Prostate gland (tissue), 2 donors: Measurements from ENCODE around the gene NMD3. TPM values are rescaled to one million over a fixed set of nuclear protein-coding genes. Genes with fewer than 3 reads are reported as not detected.

Source experiments
- DNase-seq: peaks from one replicate; pipeline ENCODE4 v3.0.0-alpha.2; 2019; ENCODE audit warnings: low spot score
- H3K27ac ChIP-seq, 2 donors: fragments of 200-600 bp; sonication (generic); 2 replicates each; pipeline ENCODE4 v1.5.1; 2017 to 2019
- H3K27me3 ChIP-seq: fragments of 200-600 bp; sonication (generic); replicated peaks from 2 replicates; pipeline ENCODE4 v1.5.1; 2019; ENCODE audit not compliant: insufficient read depth
- H3K36me3 ChIP-seq, 2 donors: fragments of 200-600 bp; sonication (generic); 1 replicate in 1 of 2; 2 replicates in 1 of 2; pipeline versions ENCODE4 v1.5.1 to v1.8.1; 2017 to 2019
- H3K4me1 ChIP-seq: fragments of 200-600 bp; sonication (generic); replicated peaks from 2 replicates; pipeline ENCODE4 v1.5.1; 2019
- H3K4me3 ChIP-seq, 2 donors: fragments of 200-600 bp; sonication (generic); 2 replicates each; pipeline ENCODE4 v1.5.1; 2017 to 2019
- H3K9me3 ChIP-seq: fragments of 200-600 bp; sonication (generic); 2 replicates; pipeline ENCODE4 v1.5.1; 2017
- POLR2A ChIP-seq: fragments of 450-650 bp; IDR thresholded peaks from one replicate; pipeline ENCODE4 v1.6.1; 2016; ENCODE audit warnings: antibody characterized with exemption, mild to moderate bottlenecking
- POLR2AphosphoS5 ChIP-seq: sonication (generic); formaldehyde crosslinking; IDR thresholded peaks from one replicate; pipeline ENCODE4 v1.6.1; 2017; ENCODE audit warnings: antibody characterized with exemption
- WGBS: methylation state at CpG from one replicate; pipeline ENCODE4 v1.1.5; 2018; 5-methylcytosine and 5-hydroxymethylcytosine counted together
- intact Hi-C: fragments of 100-400 bp; cut with DNase I; formaldehyde crosslinking; loops from one replicate; pipeline ENCODE4 v1.14.2; 2022
- total RNA-seq, 2 donors: library from RNA; depleted of rRNA; stranded (reverse); fragments of >200 nt; gene quantifications; one replicate each; pipeline ENCODE4 v1.1.0, GENCODE V29; 2016
- TF ChIP-seq, protein P1 (sequence below), 4 experiments: fragments of 200-600 bp in 2 of 4; fragments of 450-650 bp in 2 of 4; sonication (generic) in 2 of 4; IDR thresholded peaks; 1 replicate in 3 of 4; 2 replicates in 1 of 4; pipeline ENCODE4 v1.5.1; 2016 to 2019; ENCODE audit warnings: antibody characterized with exemption in 4 of 4, mild to moderate bottlenecking in 2 of 4, moderate library complexity in 2 of 4

NMD3 gene
- total RNA-seq, 2 donors from 2014 or later: 29.5 to 52.0 TPM

GRCh38 chr3:161212171-161212771 is 8.8 kb upstream of the NMD3 start:
- H3K9me3 ChIP-seq: no peaks in the 10 kb centered on the region
- no peaks in the 10 kb centered on the region for H3K27me3 ChIP-seq
- no peak for DNase-seq
- no peak overlapping the region for H3K4me3 ChIP-seq
- no peaks in the 10 kb centered on the region for H3K36me3 ChIP-seq
- no peaks in the 10 kb centered on the region for H3K4me1 ChIP-seq
- WGBS: 88% methylated on average over 3 of the region's 3 CpGs
- TF ChIP-seq, protein P1, sequence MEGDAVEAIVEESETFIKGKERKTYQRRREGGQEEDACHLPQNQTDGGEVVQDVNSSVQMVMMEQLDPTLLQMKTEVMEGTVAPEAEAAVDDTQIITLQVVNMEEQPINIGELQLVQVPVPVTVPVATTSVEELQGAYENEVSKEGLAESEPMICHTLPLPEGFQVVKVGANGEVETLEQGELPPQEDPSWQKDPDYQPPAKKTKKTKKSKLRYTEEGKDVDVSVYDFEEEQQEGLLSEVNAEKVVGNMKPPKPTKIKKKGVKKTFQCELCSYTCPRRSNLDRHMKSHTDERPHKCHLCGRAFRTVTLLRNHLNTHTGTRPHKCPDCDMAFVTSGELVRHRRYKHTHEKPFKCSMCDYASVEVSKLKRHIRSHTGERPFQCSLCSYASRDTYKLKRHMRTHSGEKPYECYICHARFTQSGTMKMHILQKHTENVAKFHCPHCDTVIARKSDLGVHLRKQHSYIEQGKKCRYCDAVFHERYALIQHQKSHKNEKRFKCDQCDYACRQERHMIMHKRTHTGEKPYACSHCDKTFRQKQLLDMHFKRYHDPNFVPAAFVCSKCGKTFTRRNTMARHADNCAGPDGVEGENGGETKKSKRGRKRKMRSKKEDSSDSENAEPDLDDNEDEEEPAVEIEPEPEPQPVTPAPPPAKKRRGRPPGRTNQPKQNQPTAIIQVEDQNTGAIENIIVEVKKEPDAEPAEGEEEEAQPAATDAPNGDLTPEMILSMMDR (IDR thresholded peaks at IDR 0.05): no peak
- TF ChIP-seq POLR2AphosphoS5: no peak
- intact Hi-C loops: no loop called here
- no peak overlapping the region for H3K27ac ChIP-seq

DNA sequence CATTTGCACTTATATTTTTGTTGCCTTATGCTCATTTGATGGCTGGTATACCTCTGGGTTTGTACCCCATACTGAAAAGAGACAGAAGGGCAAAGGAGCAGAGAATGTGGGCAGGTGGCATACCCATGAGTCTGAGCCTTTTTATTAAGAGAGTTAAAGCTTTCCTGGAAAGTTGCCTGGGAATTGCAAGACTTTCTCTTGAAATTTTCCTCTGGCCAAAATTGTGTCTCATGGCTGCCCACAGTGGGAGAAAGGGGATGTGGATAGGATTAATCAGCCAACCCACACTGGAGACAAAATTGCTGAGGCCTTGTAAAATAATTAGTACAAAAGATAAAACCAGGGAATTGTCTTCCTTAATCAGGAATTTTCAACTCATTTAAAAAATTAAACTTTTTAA is 8.2 kb upstream of the NMD3 start:
- Histone ChIP-seq H3K27me3 (no peaks in the 10 kb centered on the region), H3K4me1 (no peaks in the 10 kb centered on the region), H3K36me3 (no peaks in the 10 kb centered on the region), H3K4me3 (no peak overlapping the region), H3K9me3 (no peaks in the 10 kb centered on the region), H3K27ac (no peak overlapping the region)
- no peak for TF ChIP-seq POLR2A
- DNase-seq: no peak
- intact Hi-C loops: no loop called here

GRCh38 chr3:161213644-161214043 is 7.5 kb upstream of the NMD3 start:
- H3K27ac ChIP-seq: no peak overlapping the region
- H3K4me3 ChIP-seq: no peak overlapping the region
- H3K36me3 ChIP-seq: no peaks in the 10 kb centered on the region
- no peaks in the 10 kb centered on the region for H3K4me1 ChIP-seq
- H3K27me3 ChIP-seq: no peaks in the 10 kb centered on the region
- no peaks in the 10 kb centered on the region for H3K9me3 ChIP-seq
- DNase-seq: no peak
- TF ChIP-seq POLR2A: no peak
- TF ChIP-seq POLR2AphosphoS5: no peak
- TF ChIP-seq, protein P1 (IDR thresholded peaks at IDR 0.05): no peak
- WGBS: 60% methylated on average over 4 of the region's 4 CpGs
- intact Hi-C loops: no loop called here

GRCh38 chr3:161215185-161215584 is 5.9 kb upstream of the NMD3 start:
- no peak overlapping the region for H3K4me3 ChIP-seq
- no peaks in the 10 kb centered on the region for H3K9me3 ChIP-seq
- 92% methylated on average over 4 of the region's 4 CpGs for WGBS
- DNase-seq: no peak
- no peaks in the 10 kb centered on the region for H3K4me1 ChIP-seq
- H3K27ac ChIP-seq: no peak overlapping the region
- no peaks in the 10 kb centered on the region for H3K27me3 ChIP-seq
- no peak for TF ChIP-seq POLR2AphosphoS5
- no peak for TF ChIP-seq POLR2A
- TF ChIP-seq, protein P1 (IDR thresholded peaks at IDR 0.05): no peak
- intact Hi-C loops: no loop called here
- H3K36me3 ChIP-seq: no peaks in the 10 kb centered on the region

GRCh38 chr3:161217496-161217895 is 3.6 kb upstream of the NMD3 start:
- H3K9me3 ChIP-seq: no peaks in the 10 kb centered on the region
- no peak overlapping the region for H3K27ac ChIP-seq
- DNase-seq: no peak
- WGBS: 90% methylated on average over 5 of the region's 5 CpGs
- no peaks in the 10 kb centered on the region for H3K27me3 ChIP-seq
- no peaks in the 10 kb centered on the region for H3K36me3 ChIP-seq
- H3K4me3 ChIP-seq: no peak overlapping the region
- H3K4me1 ChIP-seq: no peaks in the 10 kb centered on the region
- intact Hi-C loops: no loop called here
- no peak for TF ChIP-seq POLR2AphosphoS5
- no peak for TF ChIP-seq POLR2A
- TF ChIP-seq, protein P1 (IDR thresholded peaks at IDR 0.05): no peak
